ENCODE data around the gene ZFP57.

Gene ZFP57

DNA sequence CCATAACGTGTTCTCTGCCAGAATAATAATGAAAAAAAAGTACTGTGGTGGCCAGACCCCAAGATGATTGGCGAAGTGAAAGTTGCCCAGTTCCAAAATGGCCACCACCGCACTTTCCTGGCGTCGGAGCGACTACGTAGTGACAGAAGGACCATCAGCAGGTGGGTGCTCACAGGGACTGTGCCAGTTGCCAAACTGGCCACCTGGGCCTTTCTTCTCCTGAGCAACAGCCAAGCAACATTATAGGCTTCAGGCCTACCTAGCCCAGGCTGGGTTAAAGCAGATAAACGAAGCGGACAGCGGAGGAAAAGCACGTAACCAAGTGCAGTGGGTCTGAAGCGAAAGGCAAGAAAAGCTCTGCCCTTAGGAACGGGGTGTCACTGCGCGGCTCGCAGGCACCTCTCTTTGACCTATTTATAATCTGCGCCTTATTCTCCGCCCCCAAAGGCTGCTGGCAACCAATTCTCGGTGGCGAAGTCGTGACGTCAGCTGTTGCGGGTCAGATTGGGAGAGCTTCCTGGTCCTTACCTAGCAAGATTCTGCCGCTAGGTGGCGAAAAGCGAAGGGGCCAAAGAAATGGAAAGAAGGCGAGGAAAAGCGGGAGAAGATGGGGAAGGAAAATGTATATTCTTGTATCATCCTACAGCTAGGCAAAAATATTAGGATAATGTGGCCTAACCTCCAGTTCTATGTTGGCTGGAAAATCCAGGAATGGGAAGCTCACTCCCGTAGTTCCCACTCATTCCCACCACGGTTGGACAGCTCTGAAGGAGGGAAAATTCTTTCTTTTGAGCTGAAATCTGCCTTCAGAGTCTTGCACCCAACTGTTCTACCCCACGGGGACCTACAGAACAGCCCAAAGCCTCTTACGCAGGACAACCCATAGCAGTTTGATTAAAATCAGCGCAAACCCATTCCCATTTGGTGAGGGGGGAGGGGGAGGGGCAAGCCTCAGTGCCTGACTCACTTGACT lies 31.0 kb downstream of the ZFP57 start:
- TF ChIP-seq, protein P1, sequence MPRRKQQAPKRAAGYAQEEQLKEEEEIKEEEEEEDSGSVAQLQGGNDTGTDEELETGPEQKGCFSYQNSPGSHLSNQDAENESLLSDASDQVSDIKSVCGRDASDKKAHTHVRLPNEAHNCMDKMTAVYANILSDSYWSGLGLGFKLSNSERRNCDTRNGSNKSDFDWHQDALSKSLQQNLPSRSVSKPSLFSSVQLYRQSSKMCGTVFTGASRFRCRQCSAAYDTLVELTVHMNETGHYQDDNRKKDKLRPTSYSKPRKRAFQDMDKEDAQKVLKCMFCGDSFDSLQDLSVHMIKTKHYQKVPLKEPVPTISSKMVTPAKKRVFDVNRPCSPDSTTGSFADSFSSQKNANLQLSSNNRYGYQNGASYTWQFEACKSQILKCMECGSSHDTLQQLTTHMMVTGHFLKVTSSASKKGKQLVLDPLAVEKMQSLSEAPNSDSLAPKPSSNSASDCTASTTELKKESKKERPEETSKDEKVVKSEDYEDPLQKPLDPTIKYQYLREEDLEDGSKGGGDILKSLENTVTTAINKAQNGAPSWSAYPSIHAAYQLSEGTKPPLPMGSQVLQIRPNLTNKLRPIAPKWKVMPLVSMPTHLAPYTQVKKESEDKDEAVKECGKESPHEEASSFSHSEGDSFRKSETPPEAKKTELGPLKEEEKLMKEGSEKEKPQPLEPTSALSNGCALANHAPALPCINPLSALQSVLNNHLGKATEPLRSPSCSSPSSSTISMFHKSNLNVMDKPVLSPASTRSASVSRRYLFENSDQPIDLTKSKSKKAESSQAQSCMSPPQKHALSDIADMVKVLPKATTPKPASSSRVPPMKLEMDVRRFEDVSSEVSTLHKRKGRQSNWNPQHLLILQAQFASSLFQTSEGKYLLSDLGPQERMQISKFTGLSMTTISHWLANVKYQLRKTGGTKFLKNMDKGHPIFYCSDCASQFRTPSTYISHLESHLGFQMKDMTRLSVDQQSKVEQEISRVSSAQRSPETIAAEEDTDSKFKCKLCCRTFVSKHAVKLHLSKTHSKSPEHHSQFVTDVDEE (CRISPR knock-in tag; IDR thresholded peaks at IDR 0.05) = no peak
- TF ChIP-seq GLIS3 (CRISPR knock-in tag; IDR thresholded peaks at IDR 0.05) (no peak), SNAI2 (CRISPR knock-in tag; IDR thresholded peaks at IDR 0.05) (no peak), ARNTL (CRISPR knock-in tag; IDR thresholded peaks at IDR 0.05; ENCODE audit: borderline replicate concordance, low read depth) (no peak), PPARA (CRISPR knock-in tag; IDR thresholded peaks at IDR 0.05; ENCODE audit: borderline replicate concordance) (no peak), ZFP3 (CRISPR knock-in tag; IDR thresholded peaks at IDR 0.05) (no peak)
- TF ChIP-seq, protein P2, sequence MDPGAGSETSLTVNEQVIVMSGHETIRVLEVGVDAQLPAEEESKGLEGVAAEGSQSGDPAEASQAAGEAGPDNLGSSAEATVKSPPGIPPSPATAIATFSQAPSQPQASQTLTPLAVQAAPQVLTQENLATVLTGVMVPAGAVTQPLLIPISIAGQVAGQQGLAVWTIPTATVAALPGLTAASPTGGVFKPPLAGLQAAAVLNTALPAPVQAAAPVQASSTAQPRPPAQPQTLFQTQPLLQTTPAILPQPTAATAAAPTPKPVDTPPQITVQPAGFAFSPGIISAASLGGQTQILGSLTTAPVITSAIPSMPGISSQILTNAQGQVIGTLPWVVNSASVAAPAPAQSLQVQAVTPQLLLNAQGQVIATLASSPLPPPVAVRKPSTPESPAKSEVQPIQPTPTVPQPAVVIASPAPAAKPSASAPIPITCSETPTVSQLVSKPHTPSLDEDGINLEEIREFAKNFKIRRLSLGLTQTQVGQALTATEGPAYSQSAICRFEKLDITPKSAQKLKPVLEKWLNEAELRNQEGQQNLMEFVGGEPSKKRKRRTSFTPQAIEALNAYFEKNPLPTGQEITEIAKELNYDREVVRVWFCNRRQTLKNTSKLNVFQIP (CRISPR knock-in tag; IDR thresholded peaks at IDR 0.05; ENCODE audit: borderline replicate concordance, low read depth) = no peak

DNA sequence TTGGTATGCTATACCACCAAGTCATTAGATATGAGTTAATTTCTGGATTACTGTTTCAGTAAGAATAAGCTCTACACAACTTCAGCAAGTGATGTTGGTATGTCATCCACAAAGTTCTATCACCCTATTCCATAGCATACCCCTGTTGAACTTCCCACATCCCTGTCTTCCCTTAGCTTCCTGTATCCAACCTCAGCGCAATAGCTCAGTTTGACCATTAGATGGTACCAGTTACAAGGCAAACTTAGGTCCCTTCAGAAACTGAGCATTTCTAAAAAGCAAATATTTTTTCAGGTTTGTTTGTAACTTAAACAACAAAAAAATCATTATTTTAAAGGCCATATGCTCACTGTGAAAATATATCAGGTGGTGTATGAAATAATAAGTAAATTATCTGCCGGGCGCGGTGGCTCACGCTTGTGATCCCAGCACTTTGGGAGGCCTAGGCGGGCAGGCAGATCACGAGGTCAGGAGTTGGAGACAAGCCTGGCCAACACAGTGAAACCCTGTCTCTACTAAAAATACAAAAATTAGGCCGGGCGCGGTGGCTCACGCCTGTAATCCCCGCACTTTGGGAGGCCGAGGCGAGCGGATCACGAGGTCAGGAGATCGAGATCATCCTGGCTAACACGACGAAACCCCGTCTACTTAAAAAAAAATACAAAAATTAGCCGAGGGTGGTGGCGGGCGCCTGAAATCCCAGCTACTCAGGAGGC lies 32.9 kb downstream of the ZFP57 start:
- TF ChIP-seq SNAI2 (CRISPR knock-in tag; IDR thresholded peaks at IDR 0.05) = no peak
- TF ChIP-seq, protein P3, sequence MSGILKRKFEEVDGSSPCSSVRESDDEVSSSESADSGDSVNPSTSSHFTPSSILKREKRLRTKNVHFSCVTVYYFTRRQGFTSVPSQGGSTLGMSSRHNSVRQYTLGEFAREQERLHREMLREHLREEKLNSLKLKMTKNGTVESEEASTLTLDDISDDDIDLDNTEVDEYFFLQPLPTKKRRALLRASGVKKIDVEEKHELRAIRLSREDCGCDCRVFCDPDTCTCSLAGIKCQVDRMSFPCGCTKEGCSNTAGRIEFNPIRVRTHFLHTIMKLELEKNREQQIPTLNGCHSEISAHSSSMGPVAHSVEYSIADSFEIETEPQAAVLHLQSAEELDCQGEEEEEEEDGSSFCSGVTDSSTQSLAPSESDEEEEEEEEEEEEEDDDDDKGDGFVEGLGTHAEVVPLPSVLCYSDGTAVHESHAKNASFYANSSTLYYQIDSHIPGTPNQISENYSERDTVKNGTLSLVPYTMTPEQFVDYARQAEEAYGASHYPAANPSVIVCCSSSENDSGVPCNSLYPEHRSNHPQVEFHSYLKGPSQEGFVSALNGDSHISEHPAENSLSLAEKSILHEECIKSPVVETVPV (CRISPR knock-in tag; IDR thresholded peaks at IDR 0.05) = no peak
- no peak for TF ChIP-seq ZNF70 (CRISPR knock-in tag; IDR thresholded peaks at IDR 0.05)
- TF ChIP-seq BACH2 (CRISPR knock-in tag; IDR thresholded peaks at IDR 0.05; ENCODE audit: borderline replicate concordance) = no peak
- TF ChIP-seq ZC3H10 (CRISPR knock-in tag; IDR thresholded peaks at IDR 0.05) = no peak
- no peak for TF ChIP-seq TCF4 (CRISPR knock-in tag; IDR thresholded peaks at IDR 0.05; ENCODE audit: borderline replicate concordance)
- TF ChIP-seq ZFP3 (CRISPR knock-in tag; IDR thresholded peaks at IDR 0.05) = no peak
- TF ChIP-seq ARNTL (CRISPR knock-in tag; IDR thresholded peaks at IDR 0.05; ENCODE audit: borderline replicate concordance, low read depth) = no peak
- TF ChIP-seq, protein P4, sequence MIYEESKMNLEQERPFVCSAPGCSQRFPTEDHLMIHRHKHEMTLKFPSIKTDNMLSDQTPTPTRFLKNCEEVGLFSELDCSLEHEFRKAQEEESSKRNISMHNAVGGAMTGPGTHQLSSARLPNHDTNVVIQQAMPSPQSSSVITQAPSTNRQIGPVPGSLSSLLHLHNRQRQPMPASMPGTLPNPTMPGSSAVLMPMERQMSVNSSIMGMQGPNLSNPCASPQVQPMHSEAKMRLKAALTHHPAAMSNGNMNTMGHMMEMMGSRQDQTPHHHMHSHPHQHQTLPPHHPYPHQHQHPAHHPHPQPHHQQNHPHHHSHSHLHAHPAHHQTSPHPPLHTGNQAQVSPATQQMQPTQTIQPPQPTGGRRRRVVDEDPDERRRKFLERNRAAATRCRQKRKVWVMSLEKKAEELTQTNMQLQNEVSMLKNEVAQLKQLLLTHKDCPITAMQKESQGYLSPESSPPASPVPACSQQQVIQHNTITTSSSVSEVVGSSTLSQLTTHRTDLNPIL (CRISPR knock-in tag; IDR thresholded peaks at IDR 0.05; ENCODE audit: low read depth) = no peak
- TF ChIP-seq GLIS3 (CRISPR knock-in tag; IDR thresholded peaks at IDR 0.05) = no peak
- TF ChIP-seq TOX (CRISPR knock-in tag; IDR thresholded peaks at IDR 0.05; ENCODE audit: borderline replicate concordance) = no peak
- TF ChIP-seq, protein P2 (CRISPR knock-in tag; IDR thresholded peaks at IDR 0.05; ENCODE audit: borderline replicate concordance, low read depth) = no peak
- no peak for TF ChIP-seq ESRRG (CRISPR knock-in tag; IDR thresholded peaks at IDR 0.05)
- TF ChIP-seq RARB (CRISPR knock-in tag; IDR thresholded peaks at IDR 0.05) = no peak
- no peak for TF ChIP-seq PPARA (CRISPR knock-in tag; IDR thresholded peaks at IDR 0.05; ENCODE audit: borderline replicate concordance)
- ATAC-seq = peak; percentile 54

More for the DNA sequence above, 31.0 kb downstream of the ZFP57 start:
- ATAC-seq = peak; percentile 95

Data from SK-N-SH treated with all-trans-retinoic acid at 6 μM for 48 hours (cell line).